H9 (cell line): ENCODE measurements around the gene DHRS13. TPM values are rescaled to one million over a fixed set of nuclear protein-coding genes. Genes with fewer than 3 reads are reported as not detected.

Source experiments
- DNase-seq: peaks from one replicate; pipeline ENCODE4 v3.0.0-alpha.2; 2017
- H2AFZ ChIP-seq: one replicate; pipeline ENCODE4 v1.6.1; 2013; ENCODE audit warnings: mild to moderate bottlenecking, low read length, control low read depth, moderate library complexity
- H2AK5ac ChIP-seq: 2 replicates; pipeline ENCODE4 v1.6.1; 2013; ENCODE audit warnings: low read length, control low read depth, mixed read lengths; ENCODE audit not compliant: insufficient read length
- H2BK120ac ChIP-seq: one replicate; pipeline ENCODE4 v1.6.1; 2013; ENCODE audit warnings: low read depth, mild to moderate bottlenecking, low read length, control low read depth, inconsistent platforms; ENCODE audit not compliant: poor library complexity, severe bottlenecking
- H2BK12ac ChIP-seq: 2 replicates; pipeline ENCODE4 v1.6.1; 2013; ENCODE audit warnings: low read length, control low read depth, mixed read lengths, low read depth; ENCODE audit not compliant: insufficient read length
- H2BK15ac ChIP-seq: 2 replicates; pipeline ENCODE4 v1.6.1; 2013; ENCODE audit warnings: low read depth, low read length, control low read depth
- H2BK20ac ChIP-seq: one replicate; pipeline ENCODE4 v1.6.1; 2013; ENCODE audit warnings: low read depth, mild to moderate bottlenecking, low read length, control low read depth, inconsistent platforms; ENCODE audit not compliant: poor library complexity, severe bottlenecking
- H2BK5ac ChIP-seq: 2 replicates; pipeline ENCODE4 v1.6.1; 2013; ENCODE audit warnings: low read length, control low read depth, mixed read lengths; ENCODE audit not compliant: insufficient read length
- H3K14ac ChIP-seq: 2 replicates; pipeline ENCODE4 v1.6.1; 2013; ENCODE audit warnings: low read length, control low read depth; ENCODE audit not compliant: insufficient read depth
- H3K18ac ChIP-seq: 2 replicates; pipeline ENCODE4 v1.6.1; 2013; ENCODE audit warnings: low read depth, mild to moderate bottlenecking, mixed read lengths, low read length, control low read depth; ENCODE audit not compliant: insufficient read length
- H3K23ac ChIP-seq: 2 replicates; pipeline ENCODE4 v1.6.1; 2013; ENCODE audit warnings: low read length, control low read depth, mixed read lengths, low read depth; ENCODE audit not compliant: insufficient read length
- H3K23me2 ChIP-seq: 2 replicates; pipeline ENCODE4 v1.6.1; 2013; ENCODE audit warnings: low read depth, mild to moderate bottlenecking, mixed read lengths, low read length, control low read depth; ENCODE audit not compliant: insufficient read length, poor library complexity, severe bottlenecking
- H3K27ac ChIP-seq: 2 replicates; pipeline ENCODE4 v1.5.1; 2013; ENCODE audit warnings: low read length, control low read depth, mixed read lengths, low read depth; ENCODE audit not compliant: insufficient read length
- H3K27me3 ChIP-seq: 2 replicates; pipeline ENCODE4 v1.6.1; 2013; ENCODE audit warnings: low read length, control low read depth, inconsistent platforms; ENCODE audit not compliant: insufficient read depth
- H3K4ac ChIP-seq: 2 replicates; pipeline ENCODE4 v1.6.1; 2013; ENCODE audit warnings: low read depth, mild to moderate bottlenecking, control low read depth, inconsistent platforms, low read length, moderate library complexity
- H3K4me1 ChIP-seq: 2 replicates; pipeline ENCODE4 v1.6.1; 2013; ENCODE audit warnings: low read length, control low read depth, inconsistent platforms; ENCODE audit not compliant: insufficient read depth
- H3K4me2 ChIP-seq: 2 replicates; pipeline ENCODE4 v1.6.1; 2013; ENCODE audit warnings: low read length, control low read depth, mixed read lengths; ENCODE audit not compliant: insufficient read length, insufficient read depth
- H3K56ac ChIP-seq: 2 replicates; pipeline ENCODE4 v1.6.1; 2013; ENCODE audit warnings: low read depth, mild to moderate bottlenecking, mixed read lengths, low read length, control low read depth; ENCODE audit not compliant: insufficient read length
- H3K79me1 ChIP-seq: 2 replicates; pipeline ENCODE4 v1.6.1; 2013; ENCODE audit warnings: low read depth, mild to moderate bottlenecking, moderate library complexity, low read length, control low read depth, inconsistent platforms; ENCODE audit not compliant: insufficient read depth, poor library complexity, severe bottlenecking
- H3K79me2 ChIP-seq: 2 replicates; pipeline ENCODE4 v1.6.1; 2013; ENCODE audit warnings: low read length, control low read depth, inconsistent platforms; ENCODE audit not compliant: insufficient read depth
- H3K9ac ChIP-seq: 2 replicates; pipeline ENCODE4 v1.6.1; 2013; ENCODE audit warnings: low read length, control low read depth, mixed read lengths; ENCODE audit not compliant: insufficient read length; ENCODE audit errors: extremely low read depth
- H3K9me3 ChIP-seq: one replicate; pipeline ENCODE4 v1.6.1; 2013; ENCODE audit warnings: low read depth, low read length, inconsistent platforms; ENCODE audit not compliant: control insufficient read depth
- H3T11ph ChIP-seq: one replicate; pipeline ENCODE4 v1.6.1; 2013; ENCODE audit warnings: mild to moderate bottlenecking, low read length, control low read depth, inconsistent platforms
- H4K20me1 ChIP-seq: one replicate; pipeline ENCODE4 v1.6.1; 2013; ENCODE audit not compliant: control insufficient read depth, insufficient read length, insufficient read depth
- H4K5ac ChIP-seq: 2 replicates; pipeline ENCODE4 v1.6.1; 2013; ENCODE audit warnings: low read depth, mild to moderate bottlenecking, mixed read lengths, low read length, control low read depth; ENCODE audit not compliant: insufficient read length
- H4K8ac ChIP-seq: replicated peaks from 2 replicates; pipeline ENCODE4 v1.6.1; 2013; ENCODE audit warnings: low read length, control low read depth, mixed read lengths, low read depth; ENCODE audit not compliant: insufficient read length
- H4K91ac ChIP-seq: 2 replicates; pipeline ENCODE4 v1.6.1; 2013; ENCODE audit warnings: low read depth, mild to moderate bottlenecking, moderate library complexity, mixed read lengths, low read length, control low read depth; ENCODE audit not compliant: insufficient read length
- H3K27ac Mint-ChIP-seq, 3 experiments: 2 replicates in 2 of 3; 3 replicates in 1 of 3; pipeline ENCODE4 v1.8.0; 2020 to 2021; ENCODE audit warnings: mixed read lengths in 3 of 3, mild to moderate bottlenecking in 1 of 3, moderate library complexity in 1 of 3
- H3K27me3 Mint-ChIP-seq: 2 replicates; pipeline ENCODE4 v1.8.0; 2021; ENCODE audit warnings: low read depth, mild to moderate bottlenecking, moderate library complexity, mixed read lengths
- H3K36me3 Mint-ChIP-seq, 3 experiments: 2 replicates in 2 of 3; 3 replicates in 1 of 3; pipeline ENCODE4 v1.8.0; 2020 to 2021; ENCODE audit warnings: low read depth in 3 of 3, mixed read lengths in 3 of 3; ENCODE audit not compliant: insufficient read depth in 1 of 3
- H3K4me1 Mint-ChIP-seq, 2 experiments: 2 replicates each; pipeline ENCODE4 v1.8.0; 2020; ENCODE audit warnings: mixed read lengths in 2 of 2
- H3K4me3 Mint-ChIP-seq, 2 experiments: 2 replicates in 1 of 2; 3 replicates in 1 of 2; pipeline ENCODE4 v1.8.0; 2020 to 2021; ENCODE audit warnings: mild to moderate bottlenecking in 2 of 2, mixed read lengths in 2 of 2, moderate library complexity in 1 of 2
- H3K9me3 Mint-ChIP-seq, 2 experiments: 2 replicates in 1 of 2; 3 replicates in 1 of 2; pipeline ENCODE4 v1.8.0; 2020; ENCODE audit warnings: mild to moderate bottlenecking in 2 of 2, mixed read lengths in 2 of 2, moderate library complexity in 1 of 2
- CTCF ChIP-seq: fragments of 200-600 bp; sonication (generic); conservative IDR thresholded peaks from 3 replicates; pipeline ENCODE4 v1.8.0; 2021; ENCODE audit warnings: antibody characterized with exemption, mild to moderate bottlenecking
- WGBS: extraction: QIAGEN DNeasy Blood & Tissue Kit; methylation state at CpG from one replicate; pipeline ENCODE4 v1.1.7; 2013; ENCODE audit warnings: missing lambda C conversion rate, low lambda C conversion rate, mixed read lengths; ENCODE audit not compliant: insufficient read length; ENCODE audit errors: extremely low coverage; 5-methylcytosine and 5-hydroxymethylcytosine counted together
- total RNA-seq: library from RNA; stranded (reverse); gene quantifications from 2 replicates; pipeline ENCODE4 v1.2.1, GENCODE V29; 2021

Gene DHRS13
- total RNA-seq, 1 experiment from 2014 or later: 29.6 TPM

DNA sequence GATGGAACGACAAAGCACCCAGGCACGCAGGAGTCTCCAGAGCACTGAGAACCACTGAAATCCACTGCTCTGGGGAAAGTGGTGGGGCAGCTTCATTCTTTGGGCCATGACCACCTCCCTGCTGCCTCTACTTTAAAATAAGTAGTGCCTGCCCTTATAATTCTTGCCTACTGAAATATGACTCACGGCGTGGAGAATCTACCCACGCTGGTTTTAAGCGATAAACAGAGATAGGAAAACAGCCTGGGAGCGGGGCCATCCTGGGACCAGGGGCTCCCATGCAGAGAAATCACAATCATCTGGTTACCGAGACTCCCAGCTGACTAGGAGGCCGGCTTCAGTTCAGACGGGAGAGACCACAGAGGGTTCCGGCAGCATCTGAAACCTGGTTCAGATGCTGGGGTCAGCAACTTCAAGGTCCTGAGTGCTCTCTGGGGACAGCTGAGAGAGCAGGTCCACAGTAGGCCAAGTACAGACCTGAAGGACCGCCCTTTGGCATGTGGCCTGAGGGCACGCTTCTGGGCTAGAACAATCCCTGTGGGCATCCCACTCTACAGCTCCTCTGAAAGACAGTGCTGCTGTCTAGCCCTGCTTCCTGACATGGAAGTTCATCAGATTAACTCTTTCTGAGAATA, 8.6 kb upstream of the DHRS13 start:
- Histone ChIP-seq H3K56ac (no peak overlapping the region), H3K23me2 (no peaks in the 10 kb centered on the region), H2AFZ (no peak overlapping the region), H2BK20ac (no peak overlapping the region), H3K79me2 (no peaks in the 10 kb centered on the region), H2BK12ac (no peak overlapping the region), H4K5ac (no peak overlapping the region), H3K4me1 (peaks cover 5% of the 10 kb centered on the region; the same call in 1 of the 2 replicates), H3K4ac (no peak overlapping the region), H3K18ac (no peak overlapping the region), H3K79me1 (no peaks in the 10 kb centered on the region), H4K91ac (no peak overlapping the region), H3K4me2 (no peak overlapping the region), H3K9ac (no peak overlapping the region), H4K20me1 (no peaks in the 10 kb centered on the region), H2BK5ac (no peak overlapping the region), H3K9me3 (no peaks in the 10 kb centered on the region), H3T11ph (no peak overlapping the region), H2BK15ac (no peak overlapping the region), H3K14ac (no peak overlapping the region), H3K27me3 (no peaks in the 10 kb centered on the region), H2AK5ac (no peak overlapping the region), H3K27ac (no peak overlapping the region), H4K8ac (no peak overlapping the region), H2BK120ac (no peak overlapping the region), H3K23ac (no peak overlapping the region)
- Mint-ChIP-seq H3K9me3 (no peaks in the 10 kb centered on the region), H3K36me3 (peaks cover 79 to 95% (median 93%) of the 10 kb centered on the region in 3 experiments), H3K27ac (peak overlapping the region in 2 of 3 experiments; percentile 14 to 63; a peak in 2 of 7 replicates), H3K27me3 (no peaks in the 10 kb centered on the region), H3K4me1 (peaks cover 14 to 24% of the 10 kb centered on the region in 2 experiments), H3K4me3 (no peak overlapping the region)
- WGBS: no CpG with 5 or more reads among the region's 13 CpGs
- no peak for DNase-seq
- TF ChIP-seq CTCF: no peak
